ENCODE results near the gene DNAH14. TPM values are rescaled to one million over a fixed set of nuclear protein-coding genes. Genes with fewer than 3 reads are reported as not detected.

The DNAH14 gene
- total and polyA plus RNA-seq, 2 of the 8 experiments (the other 6 are each of a cell fraction or from before 2014, with no cell fraction given) = 8.4 to 40.7 TPM

- no peak overlapping the region for H2BK5ac ChIP-seq (ENCODE audit: low read depth, low read length)
- no peak overlapping the region for H3K4me2 ChIP-seq (ENCODE audit: insufficient read depth in 1 of 2, low read depth in 2 of 2, low read length in 2 of 2)
- 98% methylated on average over 3 of the region's 4 CpGs; no CpG with 5 or more reads in 1 of the 2 experiments for WGBS, 2 experiments (ENCODE audit: extremely low coverage in 1 of 2, insufficient coverage in 1 of 2, insufficient read length in 1 of 2, insufficient replicate concordance in 2 of 2, low coverage in 1 of 2, low lambda C conversion rate in 2 of 2, missing lambda C conversion rate in 1 of 2)
- no peaks in the 10 kb centered on the region; a peak in 1 of 8 replicates for H3K36me3 ChIP-seq (ENCODE audit: control insufficient read depth in 2 of 4, insufficient read depth in 4 of 4, low read length in 3 of 4)
- no peak overlapping the region for H3K18ac ChIP-seq (ENCODE audit: extremely low read depth, low read length)
- no peak overlapping the region for H3K56ac ChIP-seq (replicated peaks; ENCODE audit: insufficient read length, low read depth, low read length)
- no peaks in the 10 kb centered on the region for H3K23me2 ChIP-seq (ENCODE audit: low read depth, low read length)
- H2BK120ac ChIP-seq (replicated peaks; ENCODE audit: low read depth, low read length) = no peak overlapping the region
- no peak overlapping the region for H3K4ac ChIP-seq (replicated peaks; ENCODE audit: insufficient read length, low read depth, low read length)
- no peak overlapping the region for H3K23ac ChIP-seq (ENCODE audit: insufficient read length)
- no peak overlapping the region for H2AFZ ChIP-seq (ENCODE audit: low read length)
- no peak overlapping the region for H3K9ac ChIP-seq (replicated peaks in 1 of 4; ENCODE audit: extremely low read depth in 1 of 4, low read depth in 3 of 4, low read length in 3 of 4)
- CTCF ChIA-PET (ENCODE audit: partially characterized antibody) = no interaction called here
- H3K79me2 ChIP-seq (ENCODE audit: control insufficient read depth in 1 of 2, insufficient read depth in 2 of 2, low read length in 2 of 2) = no peaks in the 10 kb centered on the region
- POLR2A ChIA-PET (ENCODE audit: partially characterized antibody) = no interaction called here
- no peak overlapping the region for H4K5ac ChIP-seq (ENCODE audit: insufficient read length, low read depth, low read length)
- H2AK5ac ChIP-seq (ENCODE audit: low read depth, low read length) = no peak overlapping the region
- no peaks in the 10 kb centered on the region for H3K79me1 ChIP-seq (ENCODE audit: low read depth, low read length)
- no peaks in the 10 kb centered on the region for H3K9me3 ChIP-seq (ENCODE audit: insufficient read depth in 2 of 2, low read depth in 1 of 2, low read length in 1 of 2)
- H3K27me3 ChIP-seq (replicated peaks in 1 of 4; ENCODE audit: control insufficient read depth in 3 of 4, extremely low read depth in 1 of 4, insufficient read depth in 3 of 4, low read length in 3 of 4) = no peaks in the 10 kb centered on the region
- H3K4me1 ChIP-seq (replicated peaks in 1 of 4; ENCODE audit: control insufficient read depth in 3 of 4, insufficient read depth in 4 of 4, low read length in 3 of 4) = no peaks in the 10 kb centered on the region
- H2BK15ac ChIP-seq (ENCODE audit: low read length) = no peak overlapping the region
- DNase-seq (ENCODE audit: low read depth in 1 of 2, low spot score in 2 of 2) = no peak
- H2BK12ac ChIP-seq (ENCODE audit: low read depth, low read length) = no peak overlapping the region
- no peak overlapping the region for H4K8ac ChIP-seq (ENCODE audit: extremely low read depth, insufficient read depth, low read length)
- H4K20me1 ChIP-seq (replicated peaks in 1 of 2; ENCODE audit: control insufficient read depth in 1 of 2, insufficient read depth in 2 of 2, low read length in 2 of 2) = no peaks in the 10 kb centered on the region
- no peak overlapping the region for H3K14ac ChIP-seq (ENCODE audit: insufficient read length)
- no peak overlapping the region for H3K4me3 ChIP-seq (ENCODE audit: extremely low read depth in 1 of 4, insufficient read depth in 2 of 4, low read depth in 3 of 4, low read length in 4 of 4)
- H3K27ac ChIP-seq (ENCODE audit: low read depth, low read length) = no peak overlapping the region
- H4K91ac ChIP-seq (replicated peaks; ENCODE audit: insufficient read length, low read length) = no peak overlapping the region
- FAIRE-seq = no peak
- no peak overlapping the region for H2BK20ac ChIP-seq (ENCODE audit: low read length)
- TF ChIP-seq EGR1 (IDR thresholded peaks at IDR 0.05; ENCODE audit: borderline replicate concordance, low read depth, low read length) (no peak), SIN3A (conservative IDR thresholded peaks at IDR 0.05 in 1 of 2, IDR thresholded peaks at IDR 0.05 in 1 of 2; ENCODE audit: low read depth in 1 of 2, low read length in 2 of 2) (no peak), CBX5 (IDR thresholded peaks at IDR 0.05; ENCODE audit: low read depth, low read length) (no peak), CREB1 (IDR thresholded peaks at IDR 0.05) (no peak), SAP30 (IDR thresholded peaks at IDR 0.05; ENCODE audit: insufficient read depth, insufficient replicate concordance, low read length) (no peak), BACH1 (IDR thresholded peaks at IDR 0.05; ENCODE audit: low read length) (no peak), CEBPB (IDR thresholded peaks at IDR 0.05; ENCODE audit: low read depth, low read length) (no peak), SRF (IDR thresholded peaks at IDR 0.05; ENCODE audit: low read depth, low read length) (no peak), CTCF (IDR thresholded peaks at IDR 0.05; ENCODE audit: control extremely low read depth in 1 of 3, insufficient read depth in 1 of 3, low read depth in 1 of 3, low read length in 3 of 3) (no peak), USF2 (IDR thresholded peaks at IDR 0.05; ENCODE audit: low read length) (no peak), NRF1 (IDR thresholded peaks at IDR 0.05; ENCODE audit: low read depth, low read length) (no peak; the same call in 1 of the 2 replicates)
Measured at GRCh38 chr1:225321784-225322183, 392.3 kb downstream of the DNAH14 start.

Data from H1 (cell line).